H1 (cell line): ENCODE results near the gene ATP5F1E. TPM values are rescaled to one million over a fixed set of nuclear protein-coding genes. Genes with fewer than 3 reads are reported as not detected.

Experiments
- CTCF ChIA-PET: fragments of 300-600 bp; sonication (Branson Sonifier 250); formaldehyde crosslinking; loops from one replicate; lab custom pipeline; 2021; ENCODE audit not compliant: partially characterized antibody; lab: Charles Lee
- POLR2A ChIA-PET: fragments of 300-600 bp; sonication (Branson Sonifier 250); formaldehyde crosslinking; loops from one replicate; lab custom pipeline; 2021; ENCODE audit warnings: inconsistent platforms; ENCODE audit not compliant: partially characterized antibody; lab: Charles Lee
- DNase-seq, 2 experiments: peaks; one replicate each; pipeline versions ENCODE4 v3.0.0 to v3.0.0-alpha.2; 2010 to 2022; ENCODE audit warnings: low spot score in 2 of 2, low read depth in 1 of 2, mixed read lengths in 1 of 2
- FAIRE-seq: peaks from 2 replicates; lab custom pipeline; 2011; peaks lifted over from hg19 to GRCh38; lab: Jason Lieb, UNC
- H2AFZ ChIP-seq: 2 replicates; pipeline ENCODE4 v1.8.1; 2012; ENCODE audit warnings: low read length, inconsistent platforms
- H2AK5ac ChIP-seq: 2 replicates; pipeline ENCODE4 v1.6.1; 2013; ENCODE audit warnings: low read depth, low read length
- H2BK120ac ChIP-seq: replicated peaks from 2 replicates; pipeline ENCODE3; 2013; ENCODE audit warnings: low read depth, low read length, inconsistent platforms
- H2BK12ac ChIP-seq: 2 replicates; pipeline ENCODE4 v1.6.1; 2013; ENCODE audit warnings: low read depth, low read length
- H2BK15ac ChIP-seq: 2 replicates; pipeline ENCODE4 v1.6.1; 2013; ENCODE audit warnings: low read length
- H2BK20ac ChIP-seq: 2 replicates; pipeline ENCODE4 v1.6.1; 2013; ENCODE audit warnings: low read length
- H2BK5ac ChIP-seq: 2 replicates; pipeline ENCODE4 v1.6.1; 2013; ENCODE audit warnings: low read depth, low read length
- H3K14ac ChIP-seq: 2 replicates; pipeline ENCODE4 v1.6.1; 2013; ENCODE audit warnings: inconsistent platforms; ENCODE audit not compliant: insufficient read length
- H3K18ac ChIP-seq: 2 replicates; pipeline ENCODE4 v1.6.1; 2013; ENCODE audit warnings: low read length; ENCODE audit errors: extremely low read depth
- H3K23ac ChIP-seq: 2 replicates; pipeline ENCODE4 v1.6.1; 2013; ENCODE audit warnings: inconsistent platforms; ENCODE audit not compliant: insufficient read length
- H3K23me2 ChIP-seq: 2 replicates; pipeline ENCODE4 v1.6.1; 2013; ENCODE audit warnings: low read depth, low read length
- H3K27ac ChIP-seq: 2 replicates; pipeline ENCODE4 v1.6.1; 2011; ENCODE audit warnings: low read depth, low read length, inconsistent platforms
- H3K27me3 ChIP-seq, 4 experiments: replicated peaks in 1 of 4; 1 replicate in 1 of 4; 2 replicates in 3 of 4; pipeline versions ENCODE4 v1.6.1 to v1.8.1; 2011 to 2013; ENCODE audit warnings: low read length in 3 of 4, mild to moderate bottlenecking in 3 of 4, inconsistent platforms in 2 of 4, mixed read lengths in 2 of 4, moderate library complexity in 1 of 4; ENCODE audit not compliant: control insufficient read depth in 3 of 4, insufficient read depth in 3 of 4; ENCODE audit errors: extremely low read depth in 1 of 4
- H3K36me3 ChIP-seq, 4 experiments: 2 replicates each; pipeline versions ENCODE4 v1.6.1 to v1.8.1; 2011 to 2013; ENCODE audit warnings: mild to moderate bottlenecking in 4 of 4, low read length in 3 of 4, moderate library complexity in 2 of 4, control low read depth in 1 of 4, inconsistent platforms in 1 of 4; ENCODE audit not compliant: insufficient read depth in 4 of 4, control insufficient read depth in 2 of 4
- H3K4ac ChIP-seq: replicated peaks from 2 replicates; pipeline ENCODE3; 2013; ENCODE audit warnings: low read length, low read depth, mixed read lengths, inconsistent platforms; ENCODE audit not compliant: insufficient read length
- H3K4me1 ChIP-seq, 4 experiments: replicated peaks in 1 of 4; 1 replicate in 1 of 4; 2 replicates in 3 of 4; pipeline versions ENCODE4 v1.6.1 to v1.8.1; 2011 to 2013; ENCODE audit warnings: low read length in 3 of 4, inconsistent platforms in 2 of 4, mixed read lengths in 1 of 4; ENCODE audit not compliant: insufficient read depth in 4 of 4, control insufficient read depth in 3 of 4
- H3K4me2 ChIP-seq, 2 experiments: 2 replicates each; pipeline versions ENCODE4 v1.6.1 to v1.8.1; 2011 to 2013; ENCODE audit warnings: low read depth in 2 of 2, low read length in 2 of 2, control low read depth in 1 of 2, inconsistent platforms in 1 of 2, mild to moderate bottlenecking in 1 of 2; ENCODE audit not compliant: insufficient read depth in 1 of 2
- H3K4me3 ChIP-seq, 4 experiments: fragments of 200-600, 300-600 bp in 1 of 4; sonication (generic), shearing (Covaris generic), sonication (Bioruptor Twin) in 1 of 4; 2 replicates each; pipeline versions ENCODE4 v1.5.1 to v1.8.1; 2011 to 2016; ENCODE audit warnings: low read length in 4 of 4, low read depth in 3 of 4, control low read depth in 2 of 4, inconsistent platforms in 2 of 4, mild to moderate bottlenecking in 2 of 4, mixed read lengths in 1 of 4, moderate library complexity in 1 of 4; ENCODE audit not compliant: insufficient read depth in 2 of 4; ENCODE audit errors: extremely low read depth in 1 of 4
- H3K56ac ChIP-seq: replicated peaks from 2 replicates; pipeline ENCODE3; 2013; ENCODE audit warnings: low read depth, mild to moderate bottlenecking, mixed read lengths, low read length, inconsistent platforms; ENCODE audit not compliant: insufficient read length
- H3K79me1 ChIP-seq: 2 replicates; pipeline ENCODE4 v1.6.1; 2013; ENCODE audit warnings: low read depth, low read length, control low read depth
- H3K79me2 ChIP-seq, 2 experiments: 2 replicates each; pipeline versions ENCODE4 v1.6.1 to v1.8.1; 2012 to 2013; ENCODE audit warnings: low read length in 2 of 2, mild to moderate bottlenecking in 2 of 2, inconsistent platforms in 1 of 2; ENCODE audit not compliant: insufficient read depth in 2 of 2, control insufficient read depth in 1 of 2
- H3K9ac ChIP-seq, 4 experiments: replicated peaks in 1 of 4; 1 replicate in 1 of 4; 2 replicates in 3 of 4; pipeline versions ENCODE4 v1.6.1 to v1.8.1; 2011 to 2013; ENCODE audit warnings: low read depth in 3 of 4, low read length in 3 of 4, control low read depth in 2 of 4, mild to moderate bottlenecking in 2 of 4, moderate library complexity in 2 of 4, inconsistent platforms in 1 of 4; ENCODE audit errors: extremely low read depth in 1 of 4
- H3K9me3 ChIP-seq, 2 experiments: 2 replicates each; pipeline versions ENCODE4 v1.6.1 to v1.8.1; 2012 to 2013; ENCODE audit warnings: mild to moderate bottlenecking in 2 of 2, moderate library complexity in 2 of 2, control low read depth in 1 of 2, inconsistent platforms in 1 of 2, low read depth in 1 of 2, low read length in 1 of 2, mixed read lengths in 1 of 2; ENCODE audit not compliant: insufficient read depth in 2 of 2
- H4K20me1 ChIP-seq, 2 experiments: replicated peaks in 1 of 2; 2 replicates each; pipeline versions ENCODE3 to v1.8.1; 2011 to 2013; ENCODE audit warnings: inconsistent platforms in 2 of 2, low read length in 2 of 2, mild to moderate bottlenecking in 1 of 2; ENCODE audit not compliant: insufficient read depth in 2 of 2, control insufficient read depth in 1 of 2
- H4K5ac ChIP-seq: 2 replicates; pipeline ENCODE4 v1.6.1; 2013; ENCODE audit warnings: low read length, low read depth, mixed read lengths, inconsistent platforms; ENCODE audit not compliant: insufficient read length
- H4K8ac ChIP-seq: 2 replicates; pipeline ENCODE4 v1.8.0; 2013; ENCODE audit warnings: mild to moderate bottlenecking, moderate library complexity, low read length, inconsistent platforms; ENCODE audit not compliant: insufficient read depth; ENCODE audit errors: extremely low read depth
- H4K91ac ChIP-seq: replicated peaks from 2 replicates; pipeline ENCODE3; 2013; ENCODE audit warnings: low read length, mixed read lengths, inconsistent platforms; ENCODE audit not compliant: insufficient read length
- CHD1 ChIP-seq: IDR thresholded peaks from 2 replicates; pipeline ENCODE4 v1.6.1; 2012; ENCODE audit warnings: low read depth, low read length, improper control_type of control experiment
- KDM4A ChIP-seq: IDR thresholded peaks from one replicate; pipeline ENCODE4 v1.7.1; 2012; ENCODE audit warnings: low read depth, mild to moderate bottlenecking, moderate library complexity, low read length, inconsistent platforms; ENCODE audit not compliant: severe bottlenecking
- TAF1 ChIP-seq: IDR thresholded peaks from 2 replicates; pipeline ENCODE4 v1.6.1; 2011; ENCODE audit warnings: mild to moderate bottlenecking, low read depth, low read length
- WGBS, 2 experiments: shearing (Covaris generic) in 1 of 2; methylation state at CpG; one replicate each; pipeline versions ENCODE4 v1.1.6 to v1.1.7; 2013 to 2015; ENCODE audit warnings: low lambda C conversion rate in 2 of 2, mixed read lengths in 2 of 2, inconsistent platforms in 1 of 2, low coverage in 1 of 2, missing lambda C conversion rate in 1 of 2; ENCODE audit not compliant: insufficient replicate concordance in 2 of 2, insufficient coverage in 1 of 2, insufficient read length in 1 of 2; ENCODE audit errors: extremely low coverage in 1 of 2, missing lambda C conversion rate in 1 of 2; 5-methylcytosine and 5-hydroxymethylcytosine counted together
- polyA plus RNA-seq, 7 experiments: library from polyadenylated mRNA; depleted of rRNA in 3 of 7; stranded (reverse) in 5 of 7; unstranded in 2 of 7; fragments of >200 nt in 5 of 7; fragments of 200-250 nt in 2 of 7; gene quantifications; 1 replicate in 5 of 7; 2 replicates in 1 of 7; 4 replicates in 1 of 7; pipeline versions ENCODE4 v1.2.1 to v1.2.3, GENCODE V29; 2011 to 2013; ENCODE audit warnings: missing spikeins in 2 of 7, mixed read lengths in 2 of 7
- total RNA-seq: library from RNA; stranded (reverse); fragmentation: NEBNext Ultra II Directional; extraction: Animal tissue kit (Norgen Biotek cat#: 25700); gene quantifications from 2 replicates; pipeline ENCODE4 v1.2.1, GENCODE V29; 2021

ATP5F1E gene
- total and polyA plus RNA-seq, 2 of the 8 experiments (the other 6 are each of a cell fraction or from before 2014, with no cell fraction given), result 15.7 to 47.8 TPM

DNA sequence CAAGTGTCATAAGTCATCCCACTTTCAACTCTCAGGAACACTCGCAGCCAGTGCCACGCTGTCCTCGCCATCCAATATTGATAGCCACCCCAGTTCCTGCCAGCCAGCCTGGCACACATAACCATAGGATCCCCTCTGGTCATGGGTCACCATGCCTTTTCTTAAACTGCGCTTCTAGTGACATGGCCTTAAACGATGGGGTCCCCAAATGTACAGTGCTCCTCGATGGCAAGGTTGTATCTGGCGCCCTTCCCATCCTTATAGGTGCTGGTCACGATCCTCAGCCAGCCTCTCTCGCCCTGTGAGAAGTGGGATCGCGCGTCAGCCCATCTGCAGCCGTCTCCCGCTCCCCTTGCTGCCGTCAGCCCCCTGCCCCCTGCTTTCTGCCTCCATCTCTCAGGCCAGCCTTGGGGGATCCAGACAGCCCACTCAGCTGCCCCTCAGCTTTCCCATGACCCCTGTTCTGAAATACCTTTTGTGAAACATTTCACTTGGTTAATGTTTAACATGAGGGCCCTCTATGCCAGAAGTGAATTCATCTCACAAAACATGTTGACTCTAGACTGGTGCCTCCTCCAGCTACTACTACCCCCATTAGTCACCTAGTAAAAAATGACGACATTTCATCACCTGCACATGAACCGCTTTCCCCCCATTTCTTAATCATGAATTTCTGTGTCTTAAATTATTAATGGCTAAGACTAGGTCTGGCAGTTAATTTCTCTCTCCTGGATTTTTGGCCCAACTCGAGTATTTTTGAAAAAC lies 36.5 kb downstream of the ATP5F1E start:
- FAIRE-seq, result no peak
- no peak overlapping the region for H3K4ac ChIP-seq
- H2BK120ac ChIP-seq, result no peak overlapping the region
- H3K27me3 ChIP-seq, result no peaks in the 10 kb centered on the region
- H2BK12ac ChIP-seq, result no peak overlapping the region
- H3K79me2 ChIP-seq, result no peaks in the 10 kb centered on the region
- POLR2A ChIA-PET, result interaction anchor here (0.7 to 2.6 kb wide), 3 partner anchors 11 to 13 kb away, joined by 3 to 7 read pairs (median 6); no protein-coding TSS in a partner anchor
- H3K4me3 ChIP-seq, result no peak overlapping the region
- no peaks in the 10 kb centered on the region for H3K9me3 ChIP-seq
- 93% methylated on average over 18 of the region's 18 CpGs; no CpG with 5 or more reads in 1 of the 2 experiments for WGBS, 2 experiments
- H2BK15ac ChIP-seq, result no peak overlapping the region
- H3K4me2 ChIP-seq, result no peak overlapping the region
- no peak overlapping the region for H2BK5ac ChIP-seq
- H3K18ac ChIP-seq, result no peak overlapping the region
- H3K79me1 ChIP-seq, result no peaks in the 10 kb centered on the region
- no peak overlapping the region for H2BK20ac ChIP-seq
- H3K23ac ChIP-seq, result no peak overlapping the region
- no peak for DNase-seq
- no peak overlapping the region for H4K8ac ChIP-seq
- peaks cover 13 to 56% (median 43%) of the 10 kb centered on the region in 4 experiments; a peak in 7 of 8 replicates for H3K36me3 ChIP-seq
- no peak overlapping the region for H4K91ac ChIP-seq
- H3K9ac ChIP-seq, result no peak overlapping the region
- no peak overlapping the region for H2AFZ ChIP-seq
- H4K20me1 ChIP-seq, result peaks cover 0 to 4% of the 10 kb centered on the region in 2 experiments
- no peak overlapping the region for H4K5ac ChIP-seq
- H3K27ac ChIP-seq, result no peak overlapping the region
- no peak overlapping the region for H3K56ac ChIP-seq
- CTCF ChIA-PET, result interaction anchor here (1.8 to 2.0 kb wide), 2 partner anchors 23 to 88 kb away, joined by 5 to 6 read pairs; partner anchors contain the start of gene TUBB1
- no peak overlapping the region for H3K14ac ChIP-seq
- H3K4me1 ChIP-seq, result no peaks in the 10 kb centered on the region
- H3K23me2 ChIP-seq, result no peaks in the 10 kb centered on the region
- no peak overlapping the region for H2AK5ac ChIP-seq
- TF ChIP-seq TAF1 (no peak), CHD1 (no peak), KDM4A (no peak)
